GM18520 (cell line): ENCODE measurements around the gene BDH1.

Experiments
- ATAC-seq: cut with Tn5 transposase; IDR thresholded peaks from one replicate; pipeline ENCODE4 v1.9.1; 2021; ENCODE audit not compliant: unreplicated experiment

Gene BDH1

DNA sequence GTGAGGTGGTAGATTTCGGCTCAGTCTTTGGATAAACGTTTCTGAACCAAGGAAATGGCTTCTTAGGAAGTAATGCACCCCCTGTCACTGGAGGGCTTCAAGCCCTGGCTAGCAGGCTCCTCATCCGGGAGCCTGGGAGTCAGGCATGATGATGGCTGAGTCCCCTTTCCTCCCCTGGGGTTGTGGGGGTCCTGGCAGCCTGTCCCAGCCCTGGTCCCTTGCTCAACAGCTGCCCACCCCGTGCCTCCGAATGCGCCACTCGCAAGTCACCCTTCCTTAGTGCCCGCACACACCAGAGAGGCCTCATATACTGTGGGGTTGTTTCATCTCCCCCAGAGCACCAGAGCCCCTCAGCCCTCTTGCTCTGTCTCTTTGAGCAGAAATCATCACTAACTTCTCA is 48.2 kb downstream of the BDH1 start:
- no peak for ATAC-seq

DNA sequence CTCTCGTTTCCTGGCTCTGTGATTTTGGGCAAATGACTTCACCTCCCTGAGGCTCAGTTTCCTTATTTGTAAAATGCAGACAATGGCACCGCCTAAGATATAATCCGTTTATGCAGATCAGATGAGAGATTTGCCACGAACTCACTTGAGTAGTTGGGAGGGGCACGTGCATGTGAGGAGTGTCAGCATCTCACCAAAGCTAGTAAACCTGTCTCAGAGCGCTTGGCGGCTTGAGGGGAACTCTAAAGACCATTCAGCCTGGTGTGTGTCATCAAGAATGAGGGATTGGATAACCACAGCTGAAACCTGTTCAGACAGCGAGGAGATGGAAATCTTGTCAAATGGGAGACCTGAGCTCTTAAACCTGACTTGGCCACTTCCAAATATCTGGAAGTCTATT is 48.7 kb downstream of the BDH1 start:
- no peak for ATAC-seq

DNA sequence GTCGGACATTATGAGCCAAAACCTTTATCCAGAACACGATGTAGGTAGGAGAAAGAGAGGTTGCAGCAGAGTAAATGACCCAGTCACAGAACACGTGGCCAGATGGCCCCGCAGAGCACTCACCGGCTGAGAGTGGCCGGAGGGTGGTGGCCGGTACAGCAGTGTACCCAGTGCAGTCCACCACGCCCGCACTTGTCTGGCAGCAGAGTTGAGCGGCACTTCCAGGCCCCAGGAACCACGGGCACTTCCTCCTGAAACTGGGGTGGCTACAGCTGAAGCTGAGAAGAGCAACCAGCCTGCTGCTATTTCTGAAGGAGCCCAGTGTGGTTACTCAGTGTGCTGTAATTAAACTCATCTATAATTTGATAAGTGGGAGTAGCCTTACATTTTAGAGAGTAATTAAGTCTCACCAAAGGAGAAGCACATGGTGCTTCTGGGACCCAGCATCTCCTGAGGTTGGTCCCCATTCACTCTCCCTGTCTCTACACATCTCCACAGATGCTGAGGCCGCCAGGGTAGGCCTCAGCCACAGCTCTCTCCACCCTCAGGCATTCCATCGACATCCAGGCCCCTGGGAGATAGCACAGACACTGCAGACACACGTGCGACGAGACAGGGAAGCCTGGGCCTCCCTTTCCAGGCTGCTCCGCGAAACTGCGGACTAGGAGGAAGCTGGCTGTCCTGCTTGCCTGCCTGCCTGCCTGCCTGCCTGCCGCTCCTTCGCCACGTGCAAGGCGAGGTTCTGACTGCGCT is 49.8 kb downstream of the BDH1 start:
- no peak for ATAC-seq

- ATAC-seq, result no peak
Observed at GRCh38 chr3:197504641-197505121, 51.1 kb downstream of the BDH1 start.

- no peak for ATAC-seq
Observed at GRCh38 chr3:197504229-197504628, 51.5 kb downstream of the BDH1 start.

GRCh38 chr3:197503652-197504051 is 52.1 kb downstream of the BDH1 start:
- ATAC-seq, result no peak

- ATAC-seq, result no peak
Observed at GRCh38 chr3:197501879-197502620, 53.7 kb downstream of the BDH1 start.

DNA sequence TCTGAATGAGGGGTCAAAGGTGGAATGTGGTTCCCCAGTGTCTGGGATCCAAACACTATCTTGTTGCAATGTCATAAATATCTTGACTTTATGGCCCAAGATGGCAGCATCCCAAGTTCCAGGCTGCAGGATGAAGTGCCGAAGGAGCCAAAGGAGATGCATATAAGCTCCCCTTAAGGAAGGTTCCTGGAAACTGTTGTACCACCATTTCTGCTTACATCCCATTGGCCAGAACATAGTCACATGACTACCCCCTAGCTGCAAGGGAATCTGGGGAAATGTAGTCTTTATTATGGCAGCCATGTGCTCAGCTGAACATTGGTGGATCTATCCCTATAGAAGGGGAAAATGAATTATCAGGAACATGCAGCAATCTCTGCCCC is 54.3 kb downstream of the BDH1 start:
- ATAC-seq, result no peak

- ATAC-seq, result no peak
Observed at GRCh38 chr3:197500812-197501211, 55.0 kb downstream of the BDH1 start.

DNA sequence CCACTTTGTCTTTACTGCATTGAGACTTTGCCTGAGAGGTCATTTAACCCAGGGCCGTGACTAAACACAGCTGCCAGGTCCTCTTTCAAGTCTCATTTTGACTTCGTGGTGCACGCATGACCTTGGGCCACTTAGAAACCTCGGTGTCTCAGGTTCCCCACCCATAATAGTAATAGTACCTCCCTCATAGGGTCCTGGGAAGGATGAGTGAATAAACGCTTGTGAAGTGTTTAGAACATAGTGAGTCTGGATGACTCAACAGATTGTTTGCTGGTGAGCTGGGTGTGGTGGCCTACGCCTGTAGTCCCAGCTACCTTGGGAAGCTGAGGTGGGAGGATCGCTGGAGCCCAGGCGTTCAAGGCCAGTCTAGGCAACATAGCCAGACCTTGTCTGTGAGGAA is 56.3 kb downstream of the BDH1 start:
- ATAC-seq, result no peak

DNA sequence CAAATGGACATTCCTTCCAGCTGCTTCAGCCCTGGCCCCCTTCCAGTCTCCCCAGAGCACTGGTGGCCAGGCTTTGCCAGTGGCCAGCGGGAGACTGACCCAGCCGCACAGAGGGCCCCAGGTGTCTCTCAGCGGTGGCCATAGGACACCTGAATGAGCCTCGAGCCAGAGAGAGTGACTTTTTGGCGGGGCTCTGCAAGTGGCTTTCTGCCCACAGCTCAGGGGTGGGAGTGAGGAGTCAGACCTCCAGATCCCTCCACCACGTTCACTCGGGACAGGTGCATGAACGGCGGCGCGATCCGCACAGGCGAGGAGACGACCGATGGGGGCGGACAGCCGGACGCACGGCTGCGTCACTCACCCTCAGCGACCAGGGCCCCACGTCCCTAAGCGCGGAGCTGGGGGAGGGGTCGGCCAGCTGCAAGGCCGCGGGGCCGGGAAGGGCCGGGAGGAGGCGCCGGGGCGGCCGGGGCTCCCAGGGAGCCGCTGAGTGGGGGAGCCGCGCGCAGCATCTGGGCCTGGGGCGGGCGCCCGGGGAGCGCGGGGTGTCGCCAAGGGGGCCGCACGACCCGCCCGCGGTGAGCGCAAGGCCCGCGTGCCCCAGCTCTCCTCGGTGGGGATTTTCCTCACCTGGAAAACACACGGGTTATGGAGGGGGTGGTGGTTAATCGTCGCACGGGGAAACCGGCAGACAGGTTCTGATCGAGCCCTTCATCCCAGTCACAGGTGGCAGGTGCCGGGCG is 57.1 kb downstream of the BDH1 start:
- no peak for ATAC-seq

DNA sequence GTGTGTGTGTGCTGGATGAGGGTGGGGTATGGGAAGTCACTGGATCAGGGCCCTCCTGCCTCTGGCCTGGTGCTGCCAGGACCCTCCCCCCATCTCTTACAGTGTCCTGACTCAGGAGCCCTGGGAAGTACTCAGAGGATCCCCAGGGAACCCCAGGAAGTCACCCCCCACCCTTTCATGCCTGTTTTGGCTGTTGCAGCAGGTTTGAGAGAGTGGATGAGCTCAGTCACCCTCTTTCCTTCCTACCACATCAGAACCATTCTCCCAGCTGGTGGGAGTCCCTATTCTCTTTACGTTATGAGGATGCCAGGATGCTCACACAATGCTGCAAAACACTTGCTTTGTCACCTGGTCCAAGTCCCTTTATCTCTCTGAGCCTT is 59.0 kb downstream of the BDH1 start:
- no peak for ATAC-seq

DNA sequence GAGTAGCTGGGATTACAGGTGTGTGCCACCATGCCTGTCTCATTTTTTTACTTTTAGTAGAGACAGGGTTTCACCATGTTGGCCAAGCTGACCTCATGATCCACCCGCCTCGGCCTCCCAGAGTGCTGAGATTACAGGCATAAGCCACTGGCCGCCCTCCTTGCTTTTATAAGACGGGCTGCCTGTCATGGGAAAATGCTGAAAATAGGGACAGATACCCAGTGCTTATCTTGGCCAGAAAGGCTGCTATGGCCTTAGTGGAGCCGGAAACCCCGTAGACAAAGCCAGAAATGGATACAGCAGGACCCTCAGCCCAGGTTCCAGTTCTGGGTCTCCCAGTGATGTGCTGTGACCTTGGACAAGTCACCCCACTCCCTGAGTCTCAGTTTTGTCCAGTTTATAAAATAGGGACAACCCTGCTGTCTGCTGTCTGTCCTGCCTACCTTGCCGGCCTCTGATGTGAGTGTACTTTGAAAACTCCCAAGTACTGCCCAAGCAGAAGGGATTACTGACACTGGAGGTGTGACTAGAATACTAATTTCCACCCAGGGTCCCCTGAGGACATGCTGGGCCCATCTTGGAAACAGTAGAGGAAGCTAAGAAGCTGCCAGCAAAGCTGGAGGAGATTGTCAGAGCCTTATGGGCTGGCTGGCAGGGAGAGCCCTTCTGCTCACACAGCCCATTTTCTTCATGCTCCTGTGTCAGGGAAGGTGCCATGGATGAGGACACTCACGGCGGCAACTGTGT is 59.6 kb downstream of the BDH1 start:
- ATAC-seq, result no peak

DNA sequence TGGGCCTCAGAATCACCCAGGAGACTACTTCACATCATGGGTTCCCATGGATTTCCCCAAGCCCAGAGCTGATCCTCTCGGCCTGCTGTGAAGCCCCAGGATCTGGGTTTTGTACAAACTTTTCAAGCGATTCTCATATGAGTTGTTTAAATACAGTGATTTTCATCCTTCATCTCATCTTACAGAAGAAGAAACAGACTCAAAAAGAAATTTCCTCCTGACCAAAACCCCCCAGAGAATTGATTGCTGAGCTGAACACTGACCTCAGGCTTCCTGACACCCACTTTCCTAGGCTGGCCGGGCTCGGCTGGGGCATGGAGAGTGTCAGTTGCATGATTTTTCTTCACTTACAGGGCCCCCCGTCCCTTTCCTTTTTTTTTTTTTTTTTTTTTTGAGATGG is 60.3 kb downstream of the BDH1 start:
- no peak for ATAC-seq

DNA sequence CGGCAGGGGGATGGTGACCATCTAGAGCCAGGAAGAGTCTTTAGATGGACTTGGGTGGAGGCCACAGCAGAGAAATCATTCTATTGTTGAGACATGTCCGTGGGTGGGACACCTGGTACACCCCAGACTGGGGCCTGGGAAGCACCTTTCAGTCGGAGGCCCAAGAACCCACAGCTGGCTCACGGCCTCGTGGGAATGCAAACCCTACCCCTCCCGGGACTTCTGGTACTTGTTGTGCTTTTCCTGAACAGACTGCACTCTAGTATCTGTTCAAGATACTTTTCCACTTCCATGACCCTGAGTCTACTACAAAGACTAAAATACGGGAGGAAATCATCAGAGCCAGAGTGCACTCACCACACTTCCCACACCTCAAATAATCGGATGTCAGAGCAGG is 60.7 kb downstream of the BDH1 start:
- no peak for ATAC-seq

DNA sequence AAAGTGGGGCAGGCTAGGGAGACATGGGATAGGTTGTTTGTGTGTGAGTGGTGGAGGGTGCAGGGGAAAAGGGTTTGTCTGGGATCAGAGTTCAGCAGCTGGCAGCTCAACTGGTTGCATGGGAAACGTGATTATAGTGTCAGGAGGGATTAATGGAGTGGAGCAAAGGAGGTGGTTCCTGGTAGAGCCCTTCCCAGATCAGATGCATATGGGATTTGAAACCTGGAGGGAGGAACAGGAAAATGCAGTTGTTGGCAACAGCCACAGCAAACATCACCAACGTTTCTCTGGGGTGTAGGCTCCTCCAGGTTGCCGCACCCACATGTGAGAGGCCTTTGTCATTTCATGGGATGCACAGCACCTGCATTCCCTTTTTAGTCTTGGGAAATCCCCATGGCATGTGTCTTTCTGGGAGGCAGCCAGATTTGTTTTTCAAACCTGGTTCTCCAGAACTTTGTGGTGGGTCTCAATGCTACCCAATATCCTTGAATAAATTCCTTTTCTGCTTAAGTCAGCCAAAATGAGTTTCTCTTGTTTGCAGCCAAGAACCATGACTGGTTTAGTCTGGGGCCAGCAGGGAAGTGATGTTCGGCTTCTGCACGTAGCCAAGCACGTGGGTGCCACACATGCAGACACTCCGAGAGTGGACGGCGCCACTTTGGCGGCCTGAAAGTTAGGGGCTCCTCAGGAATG is 61.3 kb downstream of the BDH1 start:
- no peak for ATAC-seq

DNA sequence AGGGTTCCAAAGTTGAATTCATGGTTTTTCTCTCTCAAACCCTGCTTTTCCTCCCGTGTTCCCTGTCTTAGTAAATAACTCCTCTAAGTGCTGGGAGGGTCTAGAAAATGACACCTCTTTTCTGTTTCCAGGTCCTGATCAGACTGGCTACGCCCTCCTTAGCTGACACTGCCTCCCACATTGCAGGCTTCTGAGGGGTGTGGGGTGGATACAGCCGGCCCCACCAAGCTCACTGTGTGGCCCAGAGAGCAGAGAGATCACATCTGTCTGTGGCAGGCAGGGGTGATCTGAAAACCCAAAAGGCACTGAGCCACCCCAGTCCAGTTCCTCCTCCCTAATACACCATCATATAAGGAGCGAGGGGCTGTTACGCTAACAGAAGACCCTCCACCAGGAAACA is 62.7 kb downstream of the BDH1 start:
- ATAC-seq, result no peak

- ATAC-seq, result no peak
Observed at GRCh38 chr3:197491923-197492664, 63.7 kb downstream of the BDH1 start.

DNA sequence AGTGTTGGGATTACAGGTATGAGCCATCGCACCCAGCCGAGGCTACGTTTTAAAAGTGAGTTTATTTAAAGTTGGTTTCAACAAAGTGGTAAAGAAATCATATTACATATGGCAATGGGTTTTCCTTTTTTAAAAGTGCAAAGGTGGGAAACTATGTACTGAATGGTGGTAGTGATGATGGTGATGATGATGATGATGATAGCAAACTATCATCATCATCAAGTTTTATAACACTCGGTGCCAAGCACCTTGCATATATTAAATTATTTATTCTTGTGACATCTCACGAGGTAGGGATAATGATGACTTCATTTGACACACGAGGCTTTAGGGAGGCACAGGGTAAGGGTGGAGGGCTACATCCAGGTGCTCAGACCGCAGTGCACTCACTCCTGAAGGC is 64.3 kb downstream of the BDH1 start:
- no peak for ATAC-seq
